HG02973 (cell line): ENCODE data around the gene RASSF8.

Experiments
- ATAC-seq: cut with Tn5 transposase; IDR thresholded peaks from one replicate; pipeline ENCODE4 v1.9.1; 2021; ENCODE audit warnings: moderate library complexity; ENCODE audit not compliant: unreplicated experiment

The RASSF8 gene

DNA sequence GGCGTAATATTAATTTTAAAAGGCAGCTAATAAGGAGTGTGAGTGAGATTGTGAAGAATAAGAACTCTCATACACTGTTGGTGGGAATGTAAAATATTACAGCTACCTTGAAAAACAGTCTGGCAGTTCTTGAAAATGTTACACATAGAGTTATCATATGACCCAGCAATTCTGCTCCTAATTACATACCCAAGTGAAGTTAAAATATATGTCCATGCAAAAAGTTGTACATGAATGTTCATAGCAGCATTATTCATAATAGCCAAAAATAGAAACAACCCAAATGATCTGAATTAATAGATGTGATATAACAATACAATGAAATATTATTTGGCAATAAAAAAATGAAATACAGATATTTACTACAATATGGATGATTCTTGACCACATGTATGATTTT is 68.2 kb downstream of the RASSF8 start:
- no peak for ATAC-seq

DNA sequence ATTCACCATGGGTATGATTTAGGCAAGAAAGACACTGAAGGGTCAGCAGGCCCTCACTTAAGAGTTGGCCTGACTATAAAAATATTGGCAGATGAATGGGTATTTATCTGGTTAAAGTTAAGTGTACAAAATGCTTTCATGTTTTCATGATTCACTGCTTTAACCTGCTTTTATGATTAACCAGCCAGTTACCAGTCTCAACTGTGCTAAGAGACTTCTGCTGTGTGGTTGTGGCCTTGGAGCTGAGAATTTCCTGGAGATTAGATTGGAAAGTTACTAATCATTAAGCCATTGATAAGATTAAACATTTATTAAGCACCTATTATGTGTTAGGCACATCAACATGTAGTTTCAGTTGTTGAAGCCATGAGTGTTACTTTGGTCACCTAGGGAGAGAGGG is 68.9 kb downstream of the RASSF8 start:
- ATAC-seq: no peak

- ATAC-seq: no peak
These were observed 70.7 kb downstream of the RASSF8 start for GRCh38 chr12:26028953-26029735.

DNA sequence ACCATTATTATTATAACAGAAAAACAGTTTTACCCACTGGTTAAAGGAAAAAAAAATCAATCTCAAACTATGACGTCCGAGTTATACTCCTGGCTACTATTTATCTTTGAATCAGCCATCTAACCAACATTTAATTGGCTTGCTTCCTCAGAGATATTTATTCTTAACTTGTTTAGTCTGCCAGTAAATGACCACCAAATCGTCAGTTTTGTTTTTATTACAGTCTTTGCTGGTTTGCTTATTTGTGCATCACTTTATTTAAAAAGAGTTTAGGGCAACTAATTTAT is 71.2 kb downstream of the RASSF8 start:
- no peak for ATAC-seq

- ATAC-seq: no peak
These were observed 71.9 kb downstream of the RASSF8 start for GRCh38 chr12:26030371-26030770.

DNA sequence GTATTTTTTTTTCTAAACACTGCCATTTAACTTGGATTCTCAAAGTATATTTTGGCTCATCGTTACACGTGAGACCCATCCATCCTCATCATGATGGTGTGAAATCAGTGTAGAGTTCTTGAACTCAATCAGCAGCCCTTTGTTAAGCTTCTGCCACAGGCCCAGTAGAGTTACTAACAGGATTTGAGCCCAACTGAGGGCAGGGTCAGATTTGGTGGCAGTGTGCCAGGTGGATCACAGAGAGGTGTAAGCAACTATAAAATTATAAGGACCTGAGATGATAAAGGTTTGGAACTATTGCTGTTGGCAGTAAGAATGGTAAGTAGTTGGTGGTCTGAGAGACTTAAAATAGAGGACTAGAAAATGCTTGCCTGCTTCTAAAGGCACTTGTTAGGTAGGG is 72.8 kb downstream of the RASSF8 start:
- ATAC-seq: no peak

DNA sequence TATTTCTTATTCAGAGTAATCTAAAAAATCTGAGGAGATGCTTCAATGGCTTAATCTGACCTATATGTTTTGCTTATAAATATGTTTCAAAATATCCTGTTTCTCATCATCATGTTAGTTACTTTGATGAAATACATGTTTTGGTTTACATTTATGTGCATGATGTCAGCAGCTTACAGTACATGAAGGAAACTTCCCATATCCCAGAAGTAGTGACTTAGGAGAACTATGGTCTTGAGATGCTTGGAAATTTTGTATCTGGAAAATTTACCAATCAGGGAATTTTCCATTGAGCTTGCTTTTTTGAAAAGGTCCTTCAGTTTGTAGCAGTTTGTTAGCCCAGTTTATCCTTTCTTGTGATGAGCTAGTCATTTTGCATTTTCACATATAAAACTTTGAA is 73.3 kb downstream of the RASSF8 start:
- no peak for ATAC-seq

GRCh38 chr12:26032290-26032689 is 73.8 kb downstream of the RASSF8 start:
- ATAC-seq: no peak

- no peak for ATAC-seq
These were observed 74.3 kb downstream of the RASSF8 start for GRCh38 chr12:26032719-26033241.

DNA sequence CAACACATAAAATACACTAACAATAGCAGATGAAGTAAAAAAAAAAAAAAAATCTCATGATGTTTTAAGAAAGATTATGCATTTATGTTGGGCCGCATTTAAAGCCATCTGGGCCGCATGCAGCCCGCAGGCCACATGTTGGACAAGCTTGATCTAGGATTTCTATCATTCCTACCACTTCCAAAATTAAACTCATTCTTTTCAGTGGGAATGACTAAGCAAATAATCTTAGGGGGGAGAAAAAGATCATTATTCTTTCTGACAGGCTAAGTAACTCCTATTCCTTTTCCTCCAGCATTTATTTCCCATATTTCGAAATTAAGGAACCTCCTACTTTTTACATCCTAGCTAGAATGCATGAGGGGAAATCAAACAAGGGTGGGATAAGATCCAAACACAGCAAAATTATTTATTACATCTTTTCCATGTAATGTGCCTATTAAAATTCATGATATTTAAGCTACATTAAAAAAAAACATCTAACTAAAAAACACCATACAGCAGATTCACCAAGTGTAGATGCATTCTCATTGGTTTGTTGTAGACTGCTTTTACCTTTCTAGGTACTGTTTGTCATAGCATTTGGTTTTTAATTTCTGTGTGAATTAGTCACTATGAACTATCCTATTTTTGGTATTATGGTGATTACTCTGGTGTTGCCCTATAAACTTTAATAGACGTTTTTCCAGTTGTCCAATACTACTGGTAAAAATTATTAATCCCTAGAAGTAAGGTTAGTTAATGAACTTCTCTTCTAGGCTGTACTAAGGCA is 76.1 kb downstream of the RASSF8 start:
- no peak for ATAC-seq

DNA sequence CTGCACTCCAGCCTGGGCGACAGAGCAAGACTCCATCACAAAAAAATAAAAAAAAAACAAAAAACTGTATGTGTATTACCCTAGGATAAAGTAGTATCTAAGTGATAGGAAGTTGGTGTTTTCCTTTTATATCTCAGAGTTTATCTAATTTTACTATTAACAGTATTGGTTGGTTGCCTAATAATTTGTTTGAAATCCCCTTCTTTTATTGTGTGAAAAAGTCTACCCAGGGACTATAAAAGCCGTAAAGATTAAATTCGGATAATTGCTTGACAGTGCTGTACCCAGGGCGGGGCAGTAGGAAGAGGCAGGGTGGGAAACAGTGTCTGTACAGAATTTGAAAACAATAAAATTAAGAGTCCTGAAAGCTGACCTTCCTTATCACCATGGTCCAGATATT is 78.4 kb downstream of the RASSF8 start:
- ATAC-seq: no peak

DNA sequence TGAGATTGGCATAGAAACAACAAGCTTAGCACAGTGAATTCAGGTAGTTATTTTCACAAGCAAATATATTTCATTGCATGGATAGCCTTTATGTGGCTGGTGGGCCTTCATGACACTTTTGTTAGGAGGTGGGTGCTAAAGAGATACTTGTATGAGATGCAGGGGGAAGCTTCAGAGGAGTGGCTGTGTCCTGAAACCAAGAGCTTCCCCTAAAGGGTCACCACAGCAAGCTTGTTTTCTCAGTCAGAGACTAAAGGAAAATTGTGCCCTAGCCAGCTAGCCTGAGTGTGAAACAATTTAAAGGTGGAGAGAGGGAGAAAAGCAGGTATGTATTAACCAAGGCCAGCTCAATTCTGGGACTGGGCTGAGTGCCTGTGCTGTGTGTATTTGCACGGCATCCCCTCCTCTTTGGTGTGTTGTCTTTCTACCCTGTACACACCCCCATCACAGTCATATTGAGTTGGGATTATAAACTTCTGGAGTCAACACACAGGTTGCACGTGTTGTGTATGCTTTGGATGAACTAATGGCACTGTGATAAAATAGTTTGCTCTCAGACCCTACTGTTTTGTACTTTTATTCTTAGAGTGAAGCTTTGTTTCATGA is 79.2 kb downstream of the RASSF8 start:
- ATAC-seq: no peak

- no peak for ATAC-seq
These were observed 84.2 kb downstream of the RASSF8 start for GRCh38 chr12:26042645-26043044.

- no peak for ATAC-seq
These were observed 84.9 kb downstream of the RASSF8 start for GRCh38 chr12:26043135-26044006.

GRCh38 chr12:26044007-26044394 is 85.5 kb downstream of the RASSF8 start:
- no peak for ATAC-seq

DNA sequence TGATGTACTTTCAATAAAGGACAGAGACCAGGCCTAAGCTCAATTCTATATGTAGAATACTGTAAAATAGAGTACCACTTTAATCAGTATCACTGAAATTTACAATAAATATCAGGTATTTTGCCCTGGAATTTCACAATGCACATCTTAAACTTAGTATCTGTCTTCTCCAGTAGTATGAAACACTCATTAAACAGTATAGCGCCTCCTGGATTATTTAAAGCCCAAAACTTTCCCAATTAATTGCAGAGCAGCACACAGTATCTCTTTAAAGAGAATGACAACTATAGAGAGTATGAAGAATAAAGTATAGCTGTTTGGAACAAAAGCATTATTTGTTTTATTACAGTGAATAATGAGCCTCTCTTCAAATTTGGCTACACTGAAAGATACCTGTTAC is 86.1 kb downstream of the RASSF8 start:
- ATAC-seq: no peak

DNA sequence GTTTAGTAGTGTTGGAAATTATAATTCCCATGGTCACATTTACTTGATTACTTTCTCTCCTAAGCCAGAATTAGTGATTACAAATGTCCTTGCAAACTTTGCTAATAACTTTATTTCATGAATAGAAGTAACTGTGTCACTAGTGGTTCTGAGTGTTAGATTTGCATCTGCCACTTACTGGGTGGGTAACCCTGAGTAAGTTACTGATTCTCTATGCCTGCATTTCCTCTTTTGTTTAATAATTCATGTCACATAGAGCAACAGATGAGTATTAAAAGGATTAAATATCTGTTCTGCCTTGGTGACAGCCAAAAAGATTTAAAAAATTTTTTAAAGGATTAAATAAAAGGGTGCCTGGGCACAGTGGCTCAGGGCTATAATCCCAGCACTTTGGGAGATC is 87.7 kb downstream of the RASSF8 start:
- no peak for ATAC-seq

GRCh38 chr12:26046906-26047305 is 88.4 kb downstream of the RASSF8 start:
- no peak for ATAC-seq

- ATAC-seq: no peak
These were observed 89.1 kb downstream of the RASSF8 start for GRCh38 chr12:26047401-26048226.

- ATAC-seq: no peak
These were observed 94.2 kb downstream of the RASSF8 start for GRCh38 chr12:26052652-26053051.
